HuH-7.5 (cell line): ENCODE results near the gene TRMT5.

ENCODE experiments used
- DNase-seq: peaks from one replicate; pipeline ENCODE4 v3.0.0; 2011; ENCODE audit warnings: low spot score

Gene TRMT5

DNA sequence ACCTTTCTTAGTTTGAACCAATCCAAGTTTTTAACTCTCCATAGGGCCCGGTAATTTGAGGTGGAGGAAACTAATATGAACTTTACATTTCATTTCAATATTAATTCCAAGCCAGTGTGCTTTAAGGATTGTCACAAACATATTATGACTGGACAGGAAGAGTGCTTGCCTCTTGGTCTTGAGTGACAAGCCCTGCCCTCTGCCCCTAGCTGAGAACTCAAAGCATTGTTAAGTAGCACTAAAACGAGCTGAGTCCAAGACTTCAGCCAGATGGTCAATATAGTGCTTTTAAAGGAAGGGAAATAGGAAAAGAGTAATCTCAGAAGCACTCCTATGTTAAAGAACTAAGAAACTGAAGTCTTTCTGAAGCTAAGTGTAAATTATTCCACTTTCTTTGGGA lies 17.1 kb downstream of the TRMT5 start:
- DNase-seq, result no peak

DNA sequence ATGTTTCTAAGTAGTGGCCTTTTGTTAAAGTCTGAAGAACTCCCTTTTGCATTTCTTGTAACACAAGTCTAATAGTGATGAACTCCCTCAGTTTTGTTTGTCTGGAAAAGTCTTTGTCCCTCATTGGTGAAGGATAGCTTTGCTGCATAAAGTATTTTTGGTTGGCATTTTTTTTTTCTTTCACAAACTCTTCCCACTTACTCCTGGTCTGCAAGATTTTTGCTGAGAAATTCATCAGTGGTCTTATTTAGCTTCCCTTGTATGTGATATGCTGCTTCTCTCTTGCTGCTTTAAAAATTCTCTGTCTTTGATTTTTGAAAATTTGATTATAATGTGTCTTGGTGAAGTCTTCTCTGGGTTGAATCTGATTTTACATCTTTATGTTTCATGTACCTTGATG lies 22.7 kb downstream of the TRMT5 start:
- DNase-seq, result no peak

DNA sequence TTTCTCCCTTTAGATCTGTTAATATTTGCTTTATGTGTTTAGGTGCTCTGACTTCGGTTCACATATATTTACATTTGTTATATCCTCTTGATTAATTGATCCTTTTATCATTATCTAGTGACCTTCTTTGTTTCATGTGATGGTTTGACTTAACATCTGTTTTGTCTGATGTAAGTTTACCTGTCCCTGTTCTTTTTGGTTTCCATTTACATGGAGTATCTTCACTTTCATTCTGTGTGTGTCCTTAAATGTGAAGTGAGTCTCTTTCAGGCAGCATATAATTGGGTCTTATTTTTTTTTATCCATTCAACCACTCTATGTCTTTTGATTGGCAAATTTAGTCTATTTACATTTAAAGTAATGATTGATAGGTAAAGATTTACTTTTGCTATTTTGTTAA lies 24.2 kb downstream of the TRMT5 start:
- DNase-seq, result no peak

DNA sequence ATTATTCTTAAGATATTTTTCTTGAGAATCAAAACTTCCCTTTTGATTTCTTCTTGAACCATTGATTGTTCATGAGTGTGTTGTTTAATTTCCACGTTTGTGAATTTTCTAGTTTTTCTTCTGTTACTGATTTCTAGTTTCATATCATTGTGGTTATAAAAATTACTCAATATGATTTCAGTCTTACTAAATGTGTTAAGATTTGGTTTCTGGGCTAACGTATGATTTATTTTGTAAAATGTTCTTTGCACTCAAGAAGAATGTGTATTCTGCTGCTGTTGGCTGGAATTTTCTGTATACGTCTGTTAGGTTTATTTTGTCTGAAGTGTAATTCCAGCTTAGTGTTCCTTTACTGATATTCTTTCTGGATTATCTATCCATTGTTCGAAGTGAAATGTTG lies 24.7 kb downstream of the TRMT5 start:
- no peak for DNase-seq

DNA sequence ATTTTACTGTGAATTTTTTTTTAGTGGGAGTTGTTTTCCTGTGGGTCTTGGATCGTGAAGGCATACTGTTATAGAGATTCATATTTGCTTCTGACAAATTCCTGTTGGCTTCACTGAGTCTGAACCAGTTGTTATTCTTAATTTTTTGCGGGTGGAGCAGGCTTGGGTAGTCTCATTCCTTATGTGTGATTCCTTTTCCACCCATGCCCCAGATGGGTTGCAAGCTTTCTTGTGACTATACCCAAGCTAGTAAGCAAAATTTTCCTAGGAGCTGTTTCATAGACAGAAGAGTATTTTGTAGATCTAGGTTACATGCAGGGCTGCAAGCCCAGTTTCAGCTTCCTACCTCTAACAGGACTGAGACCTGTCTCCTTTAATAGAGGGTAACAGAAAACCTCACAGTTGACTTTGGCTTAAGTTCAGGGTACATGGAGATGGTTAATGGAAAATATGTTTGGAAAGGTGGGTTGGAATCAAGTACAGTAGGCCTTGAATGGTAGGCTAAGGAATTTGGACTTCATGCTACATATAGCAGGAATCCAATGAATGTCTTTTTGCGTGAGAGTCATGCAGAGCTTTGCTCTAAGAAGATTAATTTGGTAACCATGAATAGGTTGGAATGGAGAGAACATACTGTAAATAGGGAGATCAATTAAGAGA lies 29.0 kb downstream of the TRMT5 start:
- DNase-seq, result no peak

DNA sequence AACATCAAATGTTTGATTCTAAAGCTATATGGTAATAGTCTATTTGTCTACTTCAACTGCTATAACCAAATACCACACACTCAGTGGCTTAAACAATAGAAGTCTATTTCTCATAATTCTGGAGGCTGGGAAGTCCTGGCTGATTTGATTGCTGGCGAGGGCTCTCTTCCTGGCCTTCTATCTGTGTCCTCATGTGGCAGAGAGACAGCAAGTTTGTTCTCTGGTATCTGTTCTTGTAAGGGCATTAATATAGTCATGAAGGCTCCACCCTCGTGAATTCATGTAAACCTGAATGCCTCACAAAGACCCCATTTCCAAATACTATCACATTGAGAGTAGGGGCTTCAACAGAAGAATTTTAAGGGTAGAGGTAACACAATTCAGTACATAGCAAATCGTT lies 34.1 kb downstream of the TRMT5 start:
- DNase-seq, result no peak

DNA sequence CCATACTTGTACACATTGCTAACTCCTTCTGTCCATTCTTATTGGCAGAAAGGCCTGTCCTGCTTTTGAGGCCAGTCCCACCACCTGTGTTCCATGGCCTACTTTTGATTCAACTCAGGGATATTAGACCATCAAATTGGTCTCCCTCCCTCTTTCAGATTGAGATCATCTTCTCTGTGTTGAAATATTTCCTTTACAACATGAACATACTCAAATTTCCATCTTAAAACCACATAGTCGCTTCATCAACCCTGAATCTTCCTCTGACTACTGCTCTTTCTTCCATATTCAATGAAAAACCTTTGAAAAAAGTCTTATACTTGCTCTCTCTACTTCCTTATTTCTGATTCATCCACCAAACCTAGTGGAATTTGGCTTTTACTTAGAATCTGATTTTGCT lies 34.9 kb downstream of the TRMT5 start:
- no peak for DNase-seq

DNA sequence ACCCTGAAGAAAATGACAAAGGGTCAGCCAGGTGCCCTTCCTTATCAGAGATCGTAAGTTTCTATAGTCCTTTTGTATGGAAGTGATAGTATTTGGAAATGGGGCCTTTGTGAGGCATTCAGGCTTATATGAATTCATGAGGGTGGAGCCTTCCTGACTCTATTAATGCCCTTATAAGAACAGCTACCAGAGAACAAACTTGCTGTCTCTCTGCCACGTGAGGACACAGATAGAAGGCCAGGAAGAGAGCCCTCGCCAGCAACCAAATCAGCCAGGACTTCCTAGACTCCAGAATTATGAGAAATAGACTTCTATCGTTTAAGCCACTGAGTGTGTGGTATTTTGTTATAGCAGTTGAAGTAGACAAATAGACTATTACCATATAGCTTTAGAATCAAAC lies 36.7 kb downstream of the TRMT5 start:
- DNase-seq, result no peak

DNA sequence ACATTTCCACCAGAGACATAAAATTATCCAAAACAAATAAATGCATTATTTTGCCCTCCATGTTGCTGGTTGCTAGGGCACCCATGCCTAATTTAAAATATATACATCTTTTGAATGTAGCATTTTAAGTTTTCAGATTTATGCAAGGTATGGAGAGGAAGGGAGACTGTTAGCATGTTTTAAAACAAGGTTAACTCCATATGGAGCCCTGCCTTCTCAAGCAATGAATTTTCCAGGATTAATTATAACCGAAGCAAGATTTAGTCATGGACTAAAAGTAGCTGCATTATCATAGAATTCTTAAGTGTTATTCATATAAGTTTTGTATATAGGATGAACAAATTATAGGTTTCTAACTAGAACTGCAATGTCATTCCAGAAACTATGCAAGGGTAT lies 37.2 kb downstream of the TRMT5 start:
- no peak for DNase-seq

DNA sequence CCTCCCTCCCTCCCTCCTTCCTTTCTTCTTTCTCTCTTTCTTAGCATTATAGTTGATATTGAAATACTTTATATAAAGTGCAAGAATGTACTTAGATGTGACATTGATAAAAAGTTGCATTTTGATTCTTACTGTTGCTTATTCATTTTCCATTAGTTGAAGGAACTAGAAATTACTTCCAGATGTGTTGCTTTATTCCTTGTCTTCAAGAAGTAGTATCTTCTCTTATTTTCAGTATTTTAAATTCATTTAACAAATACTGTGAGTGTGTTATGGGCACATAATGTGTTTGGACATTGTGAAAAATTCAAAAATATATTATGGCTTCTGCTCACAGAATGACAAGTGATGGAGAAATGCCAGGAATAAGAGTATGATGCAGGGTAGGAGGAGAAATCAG lies 45.6 kb downstream of the TRMT5 start:
- DNase-seq, result no peak

DNA sequence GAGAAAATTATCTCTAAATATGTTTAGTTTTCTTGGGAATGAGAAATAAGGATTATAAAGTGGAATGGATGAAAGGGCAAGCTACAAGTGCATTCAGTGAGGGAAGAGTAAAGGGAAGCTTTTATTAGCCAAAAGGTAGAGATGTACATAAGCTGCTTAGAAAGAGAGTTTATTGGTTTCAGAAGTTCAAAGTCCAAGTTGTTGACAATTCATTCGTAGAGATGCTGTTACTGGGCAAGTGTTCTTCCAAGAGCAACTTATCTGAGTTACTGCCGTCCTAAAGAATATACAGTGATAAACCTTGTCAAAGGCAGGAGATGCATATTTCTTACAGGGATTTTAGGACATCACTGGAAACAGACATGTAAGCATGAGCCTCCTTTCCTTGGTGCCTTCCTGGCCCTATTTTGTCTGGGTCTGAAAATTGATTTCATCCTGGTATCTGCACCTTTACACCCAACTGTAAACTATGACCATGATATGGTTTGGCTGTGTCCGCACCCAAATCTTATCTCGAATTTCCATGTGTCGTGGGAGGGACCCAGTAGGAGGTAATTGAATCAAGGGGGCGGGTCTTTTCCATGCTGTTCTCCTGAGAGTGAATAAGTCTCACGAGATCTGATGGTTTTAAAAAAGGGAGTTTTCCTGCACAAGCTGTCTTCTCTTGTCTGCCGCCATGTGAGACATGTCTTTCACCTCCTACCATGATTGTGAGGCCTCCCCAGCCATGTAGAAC lies 46.8 kb downstream of the TRMT5 start:
- DNase-seq, result no peak

DNA sequence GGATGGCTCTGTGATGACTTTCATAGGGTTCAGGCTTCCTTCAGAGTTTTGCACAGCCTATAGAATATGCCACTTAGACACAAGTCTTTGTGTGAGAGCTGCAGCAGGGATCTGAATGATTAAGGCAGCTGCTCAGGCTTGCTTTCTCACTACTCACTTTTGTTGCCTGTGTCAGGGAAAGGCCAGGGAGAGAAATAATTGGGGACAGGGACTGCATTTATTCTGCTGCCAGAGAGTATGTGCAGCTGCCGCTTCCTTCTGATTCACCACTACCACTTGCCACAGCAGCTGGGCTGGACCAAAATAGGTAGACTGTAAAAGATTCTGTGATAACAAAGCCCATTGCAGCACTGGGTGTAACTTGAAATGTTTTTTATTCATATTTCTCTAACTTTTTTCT lies 49.7 kb downstream of the TRMT5 start:
- no peak for DNase-seq

DNA sequence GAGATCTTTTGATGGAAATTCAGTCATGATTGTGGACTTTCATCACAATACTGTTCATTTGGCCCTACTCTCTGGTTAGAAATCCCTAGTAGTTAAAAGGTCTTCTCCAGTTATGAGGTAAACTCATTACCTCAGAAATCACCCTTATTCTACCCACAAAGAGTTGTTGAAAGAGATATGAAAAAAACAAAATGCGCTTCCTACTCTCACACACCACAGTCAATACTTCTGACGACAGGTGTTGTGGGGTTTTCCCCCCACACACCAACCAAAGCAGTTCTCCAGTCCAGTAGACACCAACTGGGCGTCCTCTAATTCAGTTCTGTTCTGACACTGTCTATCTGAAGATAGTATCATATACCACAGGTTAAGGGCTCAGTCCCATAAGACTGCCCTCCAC lies 54.9 kb downstream of the TRMT5 start:
- no peak for DNase-seq

DNA sequence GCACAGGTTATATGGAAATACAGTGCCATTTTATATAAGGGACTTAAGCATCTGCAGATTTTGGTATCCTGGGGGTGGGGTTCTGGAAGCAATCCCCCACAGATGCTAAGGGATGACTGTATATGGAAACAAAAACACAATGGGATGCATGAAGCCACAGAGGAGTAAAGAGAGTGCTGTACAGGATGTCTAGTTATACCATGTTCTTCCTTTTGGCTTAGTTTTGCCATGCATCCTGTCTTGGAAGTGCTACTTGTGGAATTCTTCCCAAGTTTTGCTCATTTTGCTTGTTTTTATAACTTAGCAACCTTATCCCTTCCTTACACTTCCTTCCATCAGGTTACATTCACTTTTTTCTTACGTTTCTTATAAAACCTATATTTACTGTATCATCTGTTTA lies 55.6 kb downstream of the TRMT5 start:
- DNase-seq, result no peak

DNA sequence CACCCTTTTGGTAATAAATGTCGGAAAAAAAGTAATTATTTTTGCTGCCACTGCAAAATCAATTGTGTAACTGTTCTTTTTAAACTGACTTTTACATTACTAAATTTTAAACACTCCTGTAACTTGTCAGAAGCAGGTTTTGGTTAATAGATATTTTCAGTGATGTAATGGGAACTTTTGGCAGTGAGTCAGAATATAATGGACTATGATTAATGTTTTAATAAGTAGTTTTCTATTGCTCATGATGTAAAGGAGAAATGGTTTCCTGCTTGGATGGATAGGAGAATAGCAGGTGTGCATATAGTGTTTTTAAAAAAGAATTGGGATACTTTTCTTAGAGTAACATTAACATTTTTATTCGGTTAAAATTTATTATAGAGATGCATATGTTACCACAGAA lies 58.8 kb downstream of the TRMT5 start:
- no peak for DNase-seq
